ENCODE data around the gene BROX. TPM values are rescaled to one million over a fixed set of nuclear protein-coding genes. Genes with fewer than 3 reads are reported as not detected.

BROX gene
- total and polyA plus RNA-seq, 7 donors, result 10.1 to 37.2 (median 29.5) TPM

DNA sequence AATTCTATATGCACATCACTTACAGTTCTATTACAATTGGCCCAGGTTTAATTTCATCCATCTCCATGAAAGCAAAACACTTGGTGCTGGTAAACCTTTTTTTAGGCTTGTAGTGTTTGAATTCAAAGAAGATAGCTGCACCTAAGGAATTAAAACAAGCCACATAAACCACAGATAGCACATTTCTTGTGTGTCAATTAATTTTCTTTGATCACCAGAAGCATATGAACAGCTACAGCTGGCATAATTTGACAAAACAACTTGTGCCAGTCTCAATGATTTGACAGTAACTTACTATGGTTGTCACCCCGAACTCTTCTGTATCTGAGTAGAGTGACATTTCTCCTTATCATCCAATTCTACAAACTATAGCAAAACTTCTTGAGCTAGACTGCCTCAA lies 42.3 kb upstream of the BROX start:
- ATAC-seq (no peak), DNase-seq (no peak)
- 90 to 100% (median 100%) methylated on average over 1 of the region's 1 CpG for WGBS, 3 donors
- peaks cover 2 to 77% of the 10 kb centered on the region in 2 donors for H3K36me3 ChIP-seq (ENCODE audit: insufficient read depth in 1 of 2, low read depth in 1 of 2)
- intact Hi-C loops (cut with DNase I), result no loop called here
- H3K4me1 ChIP-seq, result no peaks in the 10 kb centered on the region
- H3K4me3 ChIP-seq, result no peak overlapping the region
- H3K9me3 ChIP-seq, result no peaks in the 10 kb centered on the region
- no peaks in the 10 kb centered on the region for H3K27me3 ChIP-seq (ENCODE audit: insufficient read depth in 3 of 3, low read length in 2 of 3)
- TF ChIP-seq, protein P1, sequence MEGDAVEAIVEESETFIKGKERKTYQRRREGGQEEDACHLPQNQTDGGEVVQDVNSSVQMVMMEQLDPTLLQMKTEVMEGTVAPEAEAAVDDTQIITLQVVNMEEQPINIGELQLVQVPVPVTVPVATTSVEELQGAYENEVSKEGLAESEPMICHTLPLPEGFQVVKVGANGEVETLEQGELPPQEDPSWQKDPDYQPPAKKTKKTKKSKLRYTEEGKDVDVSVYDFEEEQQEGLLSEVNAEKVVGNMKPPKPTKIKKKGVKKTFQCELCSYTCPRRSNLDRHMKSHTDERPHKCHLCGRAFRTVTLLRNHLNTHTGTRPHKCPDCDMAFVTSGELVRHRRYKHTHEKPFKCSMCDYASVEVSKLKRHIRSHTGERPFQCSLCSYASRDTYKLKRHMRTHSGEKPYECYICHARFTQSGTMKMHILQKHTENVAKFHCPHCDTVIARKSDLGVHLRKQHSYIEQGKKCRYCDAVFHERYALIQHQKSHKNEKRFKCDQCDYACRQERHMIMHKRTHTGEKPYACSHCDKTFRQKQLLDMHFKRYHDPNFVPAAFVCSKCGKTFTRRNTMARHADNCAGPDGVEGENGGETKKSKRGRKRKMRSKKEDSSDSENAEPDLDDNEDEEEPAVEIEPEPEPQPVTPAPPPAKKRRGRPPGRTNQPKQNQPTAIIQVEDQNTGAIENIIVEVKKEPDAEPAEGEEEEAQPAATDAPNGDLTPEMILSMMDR (IDR thresholded peaks at IDR 0.05), result no peak
- H3K27ac ChIP-seq, result no peak overlapping the region

DNA sequence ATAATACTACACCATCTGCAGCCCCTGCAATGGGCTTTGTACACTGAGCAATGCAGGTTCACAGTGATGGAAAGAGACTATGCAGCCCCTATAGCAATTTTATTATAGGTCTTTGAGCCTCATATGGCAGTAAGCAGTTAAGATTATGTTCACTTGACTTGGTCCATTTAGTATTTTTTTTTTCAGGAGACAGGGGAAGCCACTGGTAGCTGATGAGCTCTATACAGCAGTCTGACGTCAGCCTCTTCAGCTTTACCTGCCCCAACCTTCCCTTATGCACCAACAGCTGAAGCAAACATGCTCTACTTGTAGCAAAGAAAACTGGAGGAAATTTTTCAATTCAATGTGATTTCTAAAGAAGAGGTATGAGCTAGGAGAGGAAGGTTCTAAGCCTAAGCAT lies 32.3 kb upstream of the BROX start:
- WGBS, 3 donors, result 87 to 92% (median 88%) methylated on average over 1 of the region's 1 CpG
- TF ChIP-seq, protein P1 (IDR thresholded peaks at IDR 0.05), result no peak
- intact Hi-C loops (cut with DNase I), result no loop called here

DNA sequence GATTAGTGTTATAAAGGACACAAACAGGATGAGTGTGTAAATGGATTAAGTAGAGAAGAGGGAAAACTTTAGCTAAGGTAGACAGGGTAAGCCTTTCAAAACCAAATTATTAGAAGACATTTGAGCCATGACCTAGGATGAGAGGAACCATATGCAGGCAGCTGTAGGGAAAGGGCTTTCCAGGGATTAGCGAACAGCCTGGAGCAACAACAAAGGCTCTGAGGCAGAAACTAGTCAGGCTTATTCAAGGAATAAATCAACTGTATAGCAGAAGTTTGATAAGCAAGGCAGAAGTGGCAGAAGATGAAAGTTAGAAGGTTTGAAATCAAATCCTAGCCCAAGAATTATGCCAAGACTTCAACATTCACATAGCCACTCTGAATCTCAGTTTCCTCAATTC lies 21.3 kb upstream of the BROX start:
- Histone ChIP-seq H3K9me3 (no peaks in the 10 kb centered on the region), H3K4me1 (no peaks in the 10 kb centered on the region), H3K27me3 (ENCODE audit: insufficient read depth in 3 of 3, low read length in 2 of 3) (no peaks in the 10 kb centered on the region), H3K4me3 (no peak overlapping the region), H3K27ac (no peak overlapping the region), H3K36me3 (ENCODE audit: insufficient read depth in 1 of 2, low read depth in 1 of 2) (peaks cover 7 to 55% of the 10 kb centered on the region in 2 donors)
- TF ChIP-seq, protein P1 (IDR thresholded peaks at IDR 0.05), result no peak
- ATAC-seq (no peak), DNase-seq (no peak)
- intact Hi-C loops (cut with DNase I), result no loop called here
- 88 to 100% (median 88%) methylated on average over 1 of the region's 1 CpG for WGBS, 3 donors

More for the DNA sequence above, 32.3 kb upstream of the BROX start:
- ATAC-seq, result no peak
- Histone ChIP-seq H3K36me3 (ENCODE audit: insufficient read depth in 1 of 2, low read depth in 1 of 2) (peaks cover 7 to 64% of the 10 kb centered on the region in 2 donors), H3K4me3 (no peak overlapping the region), H3K27ac (no peak overlapping the region), H3K9me3 (no peaks in the 10 kb centered on the region), H3K4me1 (no peaks in the 10 kb centered on the region), H3K27me3 (ENCODE audit: insufficient read depth in 3 of 3, low read length in 2 of 3) (no peaks in the 10 kb centered on the region)
- no peak for DNase-seq

DNA sequence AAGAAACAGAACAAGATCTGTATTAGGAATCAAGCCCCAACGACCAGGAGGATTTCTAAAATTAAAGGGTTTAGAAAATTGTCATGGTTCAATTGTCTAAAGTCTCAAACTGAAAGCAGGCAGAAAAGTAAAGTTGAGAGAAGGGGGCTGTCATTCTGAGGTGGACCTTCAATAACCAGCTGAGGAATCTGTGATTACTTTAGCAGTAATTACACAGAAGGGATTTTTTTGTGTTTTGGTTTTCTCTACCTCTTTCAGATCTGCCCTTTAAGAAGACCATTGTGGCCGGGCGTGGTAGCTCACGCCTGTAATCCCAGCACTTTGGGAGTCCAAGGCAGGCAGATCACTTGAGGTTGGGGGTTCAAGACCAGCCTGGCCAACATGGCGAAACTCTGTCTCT lies 17.4 kb upstream of the BROX start:
- no peak for DNase-seq
- no peak overlapping the region for H3K4me3 ChIP-seq
- TF ChIP-seq, protein P1 (IDR thresholded peaks at IDR 0.05), result no peak
- H3K27me3 ChIP-seq (ENCODE audit: insufficient read depth in 3 of 3, low read length in 2 of 3), result no peaks in the 10 kb centered on the region
- no peak overlapping the region for H3K27ac ChIP-seq
- no peaks in the 10 kb centered on the region for H3K4me1 ChIP-seq
- H3K9me3 ChIP-seq, result no peaks in the 10 kb centered on the region
- 78 to 83% (median 81%) methylated on average over 5 of the region's 5 CpGs for WGBS, 3 donors
- ATAC-seq, result no peak
- H3K36me3 ChIP-seq (ENCODE audit: insufficient read depth in 1 of 2, low read depth in 1 of 2), result peaks cover 0 to 27% of the 10 kb centered on the region in 2 donors
- intact Hi-C loops (cut with DNase I), result no loop called here

DNA sequence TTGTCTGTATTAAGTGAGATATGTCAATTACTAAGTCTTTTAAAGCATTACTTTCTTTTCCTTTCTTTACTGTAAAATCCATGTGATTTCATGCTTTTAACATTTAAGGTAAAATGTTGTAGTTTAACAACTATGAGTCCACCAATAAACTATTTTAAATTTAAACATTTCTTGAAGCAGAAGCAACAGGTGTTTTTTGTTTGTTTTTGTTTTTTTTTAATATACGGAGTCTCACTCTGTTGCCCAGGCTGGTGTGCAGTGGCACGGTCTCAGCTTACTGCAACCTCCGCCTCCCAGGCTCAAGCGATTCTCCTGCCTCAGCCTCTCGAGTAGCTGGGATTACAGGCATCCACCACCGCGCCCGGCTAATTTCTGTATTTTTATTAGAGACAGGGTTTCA lies 15.6 kb upstream of the BROX start:
- ATAC-seq (no peak), DNase-seq (no peak)
- intact Hi-C loops (cut with DNase I), result no loop called here
- Histone ChIP-seq H3K36me3 (ENCODE audit: insufficient read depth in 1 of 2, low read depth in 1 of 2) (peaks cover 0 to 37% of the 10 kb centered on the region in 2 donors), H3K4me1 (no peaks in the 10 kb centered on the region), H3K27ac (no peak overlapping the region), H3K27me3 (ENCODE audit: insufficient read depth in 3 of 3, low read length in 2 of 3) (no peaks in the 10 kb centered on the region), H3K9me3 (no peaks in the 10 kb centered on the region), H3K4me3 (no peak overlapping the region)
- TF ChIP-seq, protein P1 (IDR thresholded peaks at IDR 0.05), result no peak
- 94 to 97% (median 95%) methylated on average over 8 of the region's 8 CpGs for WGBS, 3 donors

Data from psoas muscle (tissue), 8 donors.